ENCODE results near the gene SLC47A2. TPM values are rescaled to one million over a fixed set of nuclear protein-coding genes. Genes with fewer than 3 reads are reported as not detected.

Gene SLC47A2
- total RNA-seq, 1 experiment from 2014 or later = not detected

GRCh38 chr17:19727501-19728078 is 11.2 kb upstream of the SLC47A2 start:
- no peaks in the 10 kb centered on the region for H3K9me3 ChIP-seq (ENCODE audit: control insufficient read depth, insufficient read depth, low read depth, low read length)
- ChIA-PET POLR2A (no interaction called here), CTCF (interaction anchor here (0.6 to 0.7 kb wide), 2 partner anchors 106 to 161 kb away, joined by 3 read pairs; no protein-coding TSS in a partner anchor)
- no peaks in the 10 kb centered on the region for H3K27me3 ChIP-seq (ENCODE audit: control insufficient read depth, insufficient read depth, low read length)
- in situ Hi-C loops (cut with HindIII; ENCODE audit: low pct_unique_long_range_greater_than_20kb, low sequenced_read_pairs) (no loop called here), intact Hi-C loops (cut with micrococcal nuclease; ENCODE audit: unreplicated experiment) (no loop called here)
- H3K27ac ChIP-seq (ENCODE audit: low read length) = no peak overlapping the region
- no peaks in the 10 kb centered on the region for H3K36me3 ChIP-seq (ENCODE audit: control insufficient read depth, insufficient read depth, low read length)
- no peak overlapping the region for H3K4me3 ChIP-seq (ENCODE audit: low read depth in 2 of 2, low read length in 2 of 2)
- H3K4me1 ChIP-seq (ENCODE audit: control insufficient read depth, insufficient read depth, low read length) = no peaks in the 10 kb centered on the region; the same call in 1 of the 2 replicates
- no peak for DNase-seq (ENCODE audit: low read depth, low spot score)
- TF ChIP-seq CTCF (IDR thresholded peaks at IDR 0.05) (no peak), REST (IDR thresholded peaks at IDR 0.05; ENCODE audit: insufficient read depth in 1 of 2, low read depth in 2 of 2, low read length in 1 of 2) (no peak)
- no TSS peak for BruUV-seq (replicated peaks)
- ATAC-seq = 0 out of 2 replicates have a peak, but pooled peaks have one; percentile 13

- peak overlapping the region; percentile 25; the same call in 1 of the 2 replicates for H3K27ac ChIP-seq (ENCODE audit: low read length)
- H3K9me3 ChIP-seq (ENCODE audit: control insufficient read depth, insufficient read depth, low read depth, low read length) = no peaks in the 10 kb centered on the region
- BruUV-seq (replicated peaks) = no TSS peak
- ATAC-seq = 0 out of 2 replicates have a peak, but pooled peaks have one; percentile 9
- H3K4me1 ChIP-seq (ENCODE audit: control insufficient read depth, insufficient read depth, low read length) = no peaks in the 10 kb centered on the region; the same call in 1 of the 2 replicates
- intact Hi-C loops (cut with micrococcal nuclease; ENCODE audit: unreplicated experiment) (no loop called here), in situ Hi-C loops (cut with HindIII; ENCODE audit: low pct_unique_long_range_greater_than_20kb, low sequenced_read_pairs) (no loop called here)
- no peak for DNase-seq (ENCODE audit: low read depth, low spot score)
- no peaks in the 10 kb centered on the region for H3K27me3 ChIP-seq (ENCODE audit: control insufficient read depth, insufficient read depth, low read length)
- H3K36me3 ChIP-seq (ENCODE audit: control insufficient read depth, insufficient read depth, low read length) = no peaks in the 10 kb centered on the region
- TF ChIP-seq CTCF (IDR thresholded peaks at IDR 0.05) (no peak), SIN3A (IDR thresholded peaks at IDR 0.05; ENCODE audit: borderline replicate concordance, insufficient read depth, low read depth, low read length) (no peak), TCF7L2 (IDR thresholded peaks at IDR 0.05; ENCODE audit: low read depth, low read length) (no peak), REST (IDR thresholded peaks at IDR 0.05; ENCODE audit: insufficient read depth in 1 of 2, low read depth in 2 of 2, low read length in 1 of 2) (no peak), POLR2AphosphoS5 (IDR thresholded peaks at IDR 0.05; ENCODE audit: low read depth, low read length) (no peak)
- ChIA-PET POLR2A (no interaction called here), CTCF (interaction anchor here (0.7 kb wide), 1 partner anchor 160 kb away, joined by 3 read pairs; no protein-coding TSS in a partner anchor)
- no peak overlapping the region for H3K4me3 ChIP-seq (ENCODE audit: low read depth in 2 of 2, low read length in 2 of 2)
These were observed 10.4 kb upstream of the SLC47A2 start for GRCh38 chr17:19726631-19727376.
